Measurements from ENCODE around the gene ANTXRL. TPM values are rescaled to one million over a fixed set of nuclear protein-coding genes. Genes with fewer than 3 reads are reported as not detected.
A peak's percentile ranks its signal among the peaks of the same experiment; 100 is the strongest.
"Not testable (repeated sequence)": the region's sequence is repeated elsewhere in the genome, so short reads cannot be mapped to it uniquely, and the experiment has no call there.

ANTXRL gene
- total RNA-seq, 1 donor from 2014 or later = not detected

DNA sequence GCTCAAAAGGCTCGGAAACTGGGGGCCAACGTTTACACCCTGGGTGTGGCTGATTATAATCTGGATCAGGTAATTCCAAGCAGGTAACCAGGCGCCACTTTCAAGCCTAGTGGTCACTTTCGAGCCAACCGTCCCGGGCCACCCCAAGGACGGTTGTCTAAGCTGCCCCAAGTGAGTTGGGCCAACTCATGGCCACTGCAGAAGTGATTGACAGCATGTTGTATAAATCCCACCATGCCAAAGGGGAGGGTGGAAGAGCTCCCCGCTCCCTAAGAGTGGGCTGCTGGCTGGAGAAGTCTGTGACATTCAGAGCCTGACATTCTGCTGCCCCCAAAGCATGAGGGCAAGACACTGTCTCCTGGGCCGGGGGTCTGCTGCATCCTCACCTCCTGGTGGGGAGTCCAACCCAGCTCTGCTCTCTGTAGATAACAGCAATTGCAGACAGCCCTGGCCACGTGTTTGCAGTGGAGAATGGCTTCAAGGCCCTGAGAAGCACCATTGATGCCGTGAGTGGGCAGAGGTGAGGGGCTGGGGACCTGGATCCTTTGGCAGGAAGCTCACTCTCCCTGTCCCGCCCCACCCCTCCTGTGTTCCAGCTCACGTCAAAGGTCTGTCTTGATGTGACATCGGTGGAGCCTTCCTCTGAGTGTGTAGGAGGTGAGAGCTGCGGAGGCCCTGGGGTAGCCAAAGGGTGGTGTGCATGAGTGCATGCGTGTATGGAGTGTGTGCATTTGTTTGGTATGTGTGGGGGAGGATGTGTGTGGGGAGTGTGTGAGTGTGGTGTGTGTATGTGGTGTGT is 10.8 kb downstream of the ANTXRL start:
- H3K4me3 ChIP-seq = no peak overlapping the region
- H3K27me3 ChIP-seq = no peaks in the 10 kb centered on the region
- no peak overlapping the region for H3K27ac ChIP-seq
- no peaks in the 10 kb centered on the region for H3K4me1 ChIP-seq
- no peaks in the 10 kb centered on the region for H3K36me3 ChIP-seq
- intact Hi-C loops (cut with DNase I) = no loop called here
- peak in 1 of 2 donors; percentile 42 for DNase-seq (ENCODE audit: low spot score in 2 of 2)
- TF ChIP-seq, protein P1, sequence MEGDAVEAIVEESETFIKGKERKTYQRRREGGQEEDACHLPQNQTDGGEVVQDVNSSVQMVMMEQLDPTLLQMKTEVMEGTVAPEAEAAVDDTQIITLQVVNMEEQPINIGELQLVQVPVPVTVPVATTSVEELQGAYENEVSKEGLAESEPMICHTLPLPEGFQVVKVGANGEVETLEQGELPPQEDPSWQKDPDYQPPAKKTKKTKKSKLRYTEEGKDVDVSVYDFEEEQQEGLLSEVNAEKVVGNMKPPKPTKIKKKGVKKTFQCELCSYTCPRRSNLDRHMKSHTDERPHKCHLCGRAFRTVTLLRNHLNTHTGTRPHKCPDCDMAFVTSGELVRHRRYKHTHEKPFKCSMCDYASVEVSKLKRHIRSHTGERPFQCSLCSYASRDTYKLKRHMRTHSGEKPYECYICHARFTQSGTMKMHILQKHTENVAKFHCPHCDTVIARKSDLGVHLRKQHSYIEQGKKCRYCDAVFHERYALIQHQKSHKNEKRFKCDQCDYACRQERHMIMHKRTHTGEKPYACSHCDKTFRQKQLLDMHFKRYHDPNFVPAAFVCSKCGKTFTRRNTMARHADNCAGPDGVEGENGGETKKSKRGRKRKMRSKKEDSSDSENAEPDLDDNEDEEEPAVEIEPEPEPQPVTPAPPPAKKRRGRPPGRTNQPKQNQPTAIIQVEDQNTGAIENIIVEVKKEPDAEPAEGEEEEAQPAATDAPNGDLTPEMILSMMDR (IDR thresholded peaks at IDR 0.05) = no peak
- no peaks in the 10 kb centered on the region for H3K9me3 ChIP-seq

DNA sequence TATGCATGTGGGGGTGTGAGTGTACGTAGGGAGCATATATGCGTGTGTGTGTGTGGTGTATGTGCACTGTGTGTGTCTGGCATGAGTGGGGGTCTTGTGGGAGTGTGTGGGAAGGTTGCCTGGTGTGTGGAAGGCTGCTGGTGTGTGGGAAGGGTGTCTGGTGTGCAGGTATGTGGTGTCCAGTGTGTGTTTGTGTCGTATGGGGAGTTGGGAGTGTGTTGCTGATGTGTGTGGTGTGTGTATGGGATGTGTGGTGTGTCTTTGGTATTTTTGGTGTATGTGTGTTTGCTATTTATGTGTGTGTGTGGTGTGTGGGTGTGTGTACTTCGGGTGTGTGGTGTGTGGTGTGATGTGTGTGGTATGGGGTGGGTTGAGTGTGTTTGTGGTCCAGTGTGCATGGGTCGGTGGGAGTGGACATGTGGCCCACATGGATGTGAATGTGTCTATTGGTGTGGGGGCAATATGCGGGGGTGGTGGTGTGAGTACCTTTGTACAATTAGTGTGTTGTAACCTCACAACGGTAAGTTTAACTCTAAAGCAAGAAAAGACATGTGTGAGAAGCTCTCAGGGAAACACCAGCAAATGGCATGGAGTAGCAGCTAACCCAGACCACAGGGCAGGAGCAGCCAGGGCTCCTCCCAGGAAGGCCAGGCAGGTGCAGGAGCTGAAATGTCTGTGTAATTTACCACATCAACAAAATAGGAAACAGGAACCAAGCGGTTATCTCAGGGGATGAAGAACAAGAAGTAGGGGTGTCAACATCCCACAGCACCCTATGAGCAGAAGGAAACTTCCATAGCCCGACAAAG is 11.9 kb downstream of the ANTXRL start:
- intact Hi-C loops (cut with DNase I) = no loop called here
- TF ChIP-seq, protein P1 (IDR thresholded peaks at IDR 0.05) = no peak
- Histone ChIP-seq H3K4me1 (no peaks in the 10 kb centered on the region), H3K36me3 (no peaks in the 10 kb centered on the region), H3K4me3 (no peak overlapping the region), H3K27me3 (no peaks in the 10 kb centered on the region), H3K9me3 (no peaks in the 10 kb centered on the region), H3K27ac (no peak overlapping the region)
- DNase-seq (ENCODE audit: low spot score in 2 of 2) = no peak

DNA sequence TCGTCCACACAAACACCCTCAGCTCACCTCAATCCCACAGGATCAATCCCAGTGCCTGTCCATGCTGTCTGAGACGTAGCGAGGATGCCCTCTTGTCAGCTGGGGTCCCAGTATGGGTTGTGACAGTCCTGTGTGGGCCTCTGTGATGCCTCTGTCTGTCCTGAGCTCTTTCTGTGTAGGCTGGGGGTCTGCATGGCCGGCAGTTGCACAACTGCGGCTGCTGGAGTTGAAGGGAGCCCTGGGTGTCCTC is 12.4 kb downstream of the ANTXRL start:
- intact Hi-C loops (cut with DNase I) = no loop called here
- Histone ChIP-seq H3K4me3 (no peak overlapping the region), H3K36me3 (no peaks in the 10 kb centered on the region), H3K9me3 (no peaks in the 10 kb centered on the region), H3K4me1 (peaks cover 0 to 2% of the 10 kb centered on the region in 2 donors), H3K27ac (no peak overlapping the region), H3K27me3 (no peaks in the 10 kb centered on the region)
- TF ChIP-seq, protein P1 (IDR thresholded peaks at IDR 0.05) = no peak
- DNase-seq (ENCODE audit: low spot score in 2 of 2) = peak in 1 of 2 donors; percentile 58

DNA sequence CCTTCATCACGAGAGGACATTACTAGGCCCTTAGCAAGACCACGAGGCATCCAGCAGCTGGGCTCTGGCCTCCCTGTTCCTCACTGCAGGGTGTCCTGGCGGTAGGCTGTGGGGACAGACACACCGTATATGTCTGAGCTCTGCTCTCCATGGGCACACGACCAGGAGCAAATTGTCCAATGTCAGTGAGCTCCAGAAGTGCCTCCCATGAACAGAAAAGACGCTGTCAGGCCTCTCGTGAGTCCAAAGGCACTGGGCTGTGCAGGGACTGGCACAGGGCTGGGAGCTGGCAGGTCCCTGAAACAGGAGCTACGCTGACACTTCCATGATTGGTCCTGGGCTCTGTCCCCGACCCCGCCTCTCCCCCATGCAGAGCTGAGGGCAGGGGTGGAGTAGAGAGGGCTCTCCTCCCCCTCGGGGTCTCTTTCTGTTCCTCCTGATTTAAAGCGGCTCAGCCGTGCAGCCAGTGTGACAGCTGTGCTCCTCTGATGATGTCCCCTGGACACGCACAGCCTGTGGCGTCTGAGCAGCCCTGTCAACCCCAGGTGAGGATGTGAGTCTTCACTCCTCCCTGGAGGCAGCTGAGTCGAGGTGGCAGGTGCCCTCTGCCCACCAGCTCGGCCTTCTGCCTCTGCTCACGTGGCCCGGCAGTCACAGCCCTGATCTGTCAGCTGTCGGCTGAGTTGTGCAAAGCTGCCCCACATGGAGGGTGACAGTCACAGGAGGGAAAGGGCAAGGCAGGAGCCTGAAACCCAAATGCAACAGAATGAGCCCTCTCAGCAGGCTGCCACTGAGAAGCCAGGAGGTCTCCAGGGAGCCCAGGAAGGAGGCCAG is 13.0 kb downstream of the ANTXRL start:
- H3K9me3 ChIP-seq = no peaks in the 10 kb centered on the region
- H3K4me3 ChIP-seq = no peak overlapping the region
- TF ChIP-seq, protein P1 (IDR thresholded peaks at IDR 0.05) = no peak
- DNase-seq (ENCODE audit: low spot score in 2 of 2) = peak in 1 of 2 donors; percentile 59
- H3K27ac ChIP-seq = no peak overlapping the region
- peaks cover 0 to 2% of the 10 kb centered on the region in 2 donors for H3K4me1 ChIP-seq
- intact Hi-C loops (cut with DNase I) = no loop called here
- no peaks in the 10 kb centered on the region for H3K27me3 ChIP-seq
- no peaks in the 10 kb centered on the region for H3K36me3 ChIP-seq

DNA sequence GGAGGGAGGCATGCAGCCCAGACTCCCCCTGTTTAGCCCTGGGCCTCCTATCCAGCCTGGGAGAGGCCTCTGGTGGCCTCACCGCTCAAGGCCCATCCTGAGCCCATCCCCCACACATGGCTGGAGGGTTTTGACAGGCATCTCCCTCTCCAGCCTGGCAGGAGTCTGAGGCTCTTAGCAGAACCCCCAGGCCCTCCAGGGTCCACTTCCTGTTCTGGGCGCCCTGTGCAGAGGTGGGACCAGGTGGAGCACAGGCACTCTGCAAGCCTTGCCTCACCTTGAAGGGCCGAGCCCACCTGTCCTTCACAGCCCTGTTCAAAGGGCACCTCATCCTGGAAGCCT is 13.5 kb downstream of the ANTXRL start:
- H3K27me3 ChIP-seq; H3K4me3 ChIP-seq; H3K36me3 ChIP-seq; H3K9me3 ChIP-seq; H3K4me1 ChIP-seq; H3K27ac ChIP-seq; intact Hi-C loops (cut with DNase I): not testable (repeated sequence)
- DNase-seq (ENCODE audit: low spot score in 2 of 2) = peak in 1 of 2 donors; percentile 46
